H1 (cell line): ENCODE measurements around the gene VWA5B2. TPM values are rescaled to one million over a fixed set of nuclear protein-coding genes. Genes with fewer than 3 reads are reported as not detected.

Experiments
- CBX5 ChIP-seq: fragments of 300-800, 300-1000 bp; sonication (generic); IDR thresholded peaks from 2 replicates; pipeline ENCODE4 v1.7.1; 2016; ENCODE audit warnings: antibody characterized with exemption, low read length, low read depth
- CREB1 ChIP-seq: IDR thresholded peaks from 2 replicates; pipeline ENCODE4 v1.6.1; 2012; ENCODE audit warnings: inconsistent platforms
- HDAC2 ChIP-seq, 2 experiments: fragments of 300-600 bp in 1 of 2; sonication (generic) in 1 of 2; IDR thresholded peaks; 2 replicates each; pipeline ENCODE4 v1.6.1; 2011 to 2012; ENCODE audit warnings: low read depth in 2 of 2, low read length in 2 of 2, mild to moderate bottlenecking in 2 of 2, moderate library complexity in 2 of 2, borderline replicate concordance in 1 of 2, inconsistent platforms in 1 of 2
- SAP30 ChIP-seq: fragments of 300-600 bp; sonication (generic); IDR thresholded peaks from 2 replicates; pipeline ENCODE4 v1.7.1; 2012; ENCODE audit warnings: low read length, moderate library complexity, mild to moderate bottlenecking, inconsistent platforms; ENCODE audit not compliant: insufficient read depth, insufficient replicate concordance
- ZNF274 ChIP-seq: IDR thresholded peaks from 2 replicates; pipeline ENCODE4 v1.7.0; 2012; ENCODE audit warnings: low read length, borderline replicate concordance; ENCODE audit errors: extremely low read depth
- polyA plus RNA-seq, 7 experiments: library from polyadenylated mRNA; depleted of rRNA in 3 of 7; stranded (reverse) in 5 of 7; unstranded in 2 of 7; fragments of >200 nt in 5 of 7; fragments of 200-250 nt in 2 of 7; gene quantifications; 1 replicate in 5 of 7; 2 replicates in 1 of 7; 4 replicates in 1 of 7; pipeline versions ENCODE4 v1.2.1 to v1.2.3, GENCODE V29; 2011 to 2013; ENCODE audit warnings: missing spikeins in 2 of 7, mixed read lengths in 2 of 7
- total RNA-seq: library from RNA; stranded (reverse); fragmentation: NEBNext Ultra II Directional; extraction: Animal tissue kit (Norgen Biotek cat#: 25700); gene quantifications from 2 replicates; pipeline ENCODE4 v1.2.1, GENCODE V29; 2021
- TF ChIP-seq, protein P1 (sequence below): fragments of 300-600 bp; sonication (generic); IDR thresholded peaks from 2 replicates; pipeline ENCODE4 v1.7.1; 2012; ENCODE audit warnings: low read length, moderate library complexity, mild to moderate bottlenecking, inconsistent platforms; ENCODE audit not compliant: insufficient replicate concordance

Gene VWA5B2
- total and polyA plus RNA-seq, 2 of the 8 experiments (the other 6 are each of a cell fraction or from before 2014, with no cell fraction given): 0.53 to 0.56 TPM

DNA sequence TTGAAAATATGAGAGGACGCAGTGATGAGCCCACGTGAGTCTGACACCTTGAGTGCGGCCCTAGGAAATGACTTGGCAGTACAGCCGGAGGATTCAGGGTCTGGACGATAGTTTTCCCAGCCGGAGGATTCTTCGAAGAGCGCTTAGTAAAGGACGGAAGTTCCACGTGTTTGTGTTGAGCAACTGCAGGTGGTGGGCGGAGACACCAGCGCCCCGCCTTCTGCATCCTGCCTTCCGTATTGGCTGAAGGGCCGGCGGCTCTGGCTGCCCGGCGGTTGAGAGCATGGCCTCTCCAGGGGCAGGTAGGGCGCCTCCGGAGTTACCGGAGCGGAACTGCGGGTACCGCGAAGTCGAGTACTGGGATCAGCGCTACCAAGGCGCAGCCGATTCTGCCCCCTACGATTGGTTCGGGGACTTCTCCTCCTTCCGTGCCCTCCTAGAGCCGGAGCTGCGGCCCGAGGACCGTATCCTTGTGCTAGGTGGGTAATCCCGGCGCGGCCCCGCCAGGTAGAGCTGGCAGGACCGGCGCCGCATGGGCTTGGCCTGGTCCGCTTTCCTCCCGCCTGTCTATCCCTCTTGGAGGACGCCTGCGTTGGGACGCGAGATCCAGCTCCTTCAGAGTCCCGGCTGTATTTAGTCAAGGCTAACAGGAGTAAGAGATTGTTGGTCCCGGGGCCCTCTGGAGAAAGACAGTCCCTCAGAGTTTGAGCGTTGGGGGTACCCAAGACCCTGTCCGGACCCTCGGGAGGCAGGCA is 20.2 kb downstream of the VWA5B2 start, which contains the start of gene EEF1AKMT4 (continued):
- TF ChIP-seq, protein P1, sequence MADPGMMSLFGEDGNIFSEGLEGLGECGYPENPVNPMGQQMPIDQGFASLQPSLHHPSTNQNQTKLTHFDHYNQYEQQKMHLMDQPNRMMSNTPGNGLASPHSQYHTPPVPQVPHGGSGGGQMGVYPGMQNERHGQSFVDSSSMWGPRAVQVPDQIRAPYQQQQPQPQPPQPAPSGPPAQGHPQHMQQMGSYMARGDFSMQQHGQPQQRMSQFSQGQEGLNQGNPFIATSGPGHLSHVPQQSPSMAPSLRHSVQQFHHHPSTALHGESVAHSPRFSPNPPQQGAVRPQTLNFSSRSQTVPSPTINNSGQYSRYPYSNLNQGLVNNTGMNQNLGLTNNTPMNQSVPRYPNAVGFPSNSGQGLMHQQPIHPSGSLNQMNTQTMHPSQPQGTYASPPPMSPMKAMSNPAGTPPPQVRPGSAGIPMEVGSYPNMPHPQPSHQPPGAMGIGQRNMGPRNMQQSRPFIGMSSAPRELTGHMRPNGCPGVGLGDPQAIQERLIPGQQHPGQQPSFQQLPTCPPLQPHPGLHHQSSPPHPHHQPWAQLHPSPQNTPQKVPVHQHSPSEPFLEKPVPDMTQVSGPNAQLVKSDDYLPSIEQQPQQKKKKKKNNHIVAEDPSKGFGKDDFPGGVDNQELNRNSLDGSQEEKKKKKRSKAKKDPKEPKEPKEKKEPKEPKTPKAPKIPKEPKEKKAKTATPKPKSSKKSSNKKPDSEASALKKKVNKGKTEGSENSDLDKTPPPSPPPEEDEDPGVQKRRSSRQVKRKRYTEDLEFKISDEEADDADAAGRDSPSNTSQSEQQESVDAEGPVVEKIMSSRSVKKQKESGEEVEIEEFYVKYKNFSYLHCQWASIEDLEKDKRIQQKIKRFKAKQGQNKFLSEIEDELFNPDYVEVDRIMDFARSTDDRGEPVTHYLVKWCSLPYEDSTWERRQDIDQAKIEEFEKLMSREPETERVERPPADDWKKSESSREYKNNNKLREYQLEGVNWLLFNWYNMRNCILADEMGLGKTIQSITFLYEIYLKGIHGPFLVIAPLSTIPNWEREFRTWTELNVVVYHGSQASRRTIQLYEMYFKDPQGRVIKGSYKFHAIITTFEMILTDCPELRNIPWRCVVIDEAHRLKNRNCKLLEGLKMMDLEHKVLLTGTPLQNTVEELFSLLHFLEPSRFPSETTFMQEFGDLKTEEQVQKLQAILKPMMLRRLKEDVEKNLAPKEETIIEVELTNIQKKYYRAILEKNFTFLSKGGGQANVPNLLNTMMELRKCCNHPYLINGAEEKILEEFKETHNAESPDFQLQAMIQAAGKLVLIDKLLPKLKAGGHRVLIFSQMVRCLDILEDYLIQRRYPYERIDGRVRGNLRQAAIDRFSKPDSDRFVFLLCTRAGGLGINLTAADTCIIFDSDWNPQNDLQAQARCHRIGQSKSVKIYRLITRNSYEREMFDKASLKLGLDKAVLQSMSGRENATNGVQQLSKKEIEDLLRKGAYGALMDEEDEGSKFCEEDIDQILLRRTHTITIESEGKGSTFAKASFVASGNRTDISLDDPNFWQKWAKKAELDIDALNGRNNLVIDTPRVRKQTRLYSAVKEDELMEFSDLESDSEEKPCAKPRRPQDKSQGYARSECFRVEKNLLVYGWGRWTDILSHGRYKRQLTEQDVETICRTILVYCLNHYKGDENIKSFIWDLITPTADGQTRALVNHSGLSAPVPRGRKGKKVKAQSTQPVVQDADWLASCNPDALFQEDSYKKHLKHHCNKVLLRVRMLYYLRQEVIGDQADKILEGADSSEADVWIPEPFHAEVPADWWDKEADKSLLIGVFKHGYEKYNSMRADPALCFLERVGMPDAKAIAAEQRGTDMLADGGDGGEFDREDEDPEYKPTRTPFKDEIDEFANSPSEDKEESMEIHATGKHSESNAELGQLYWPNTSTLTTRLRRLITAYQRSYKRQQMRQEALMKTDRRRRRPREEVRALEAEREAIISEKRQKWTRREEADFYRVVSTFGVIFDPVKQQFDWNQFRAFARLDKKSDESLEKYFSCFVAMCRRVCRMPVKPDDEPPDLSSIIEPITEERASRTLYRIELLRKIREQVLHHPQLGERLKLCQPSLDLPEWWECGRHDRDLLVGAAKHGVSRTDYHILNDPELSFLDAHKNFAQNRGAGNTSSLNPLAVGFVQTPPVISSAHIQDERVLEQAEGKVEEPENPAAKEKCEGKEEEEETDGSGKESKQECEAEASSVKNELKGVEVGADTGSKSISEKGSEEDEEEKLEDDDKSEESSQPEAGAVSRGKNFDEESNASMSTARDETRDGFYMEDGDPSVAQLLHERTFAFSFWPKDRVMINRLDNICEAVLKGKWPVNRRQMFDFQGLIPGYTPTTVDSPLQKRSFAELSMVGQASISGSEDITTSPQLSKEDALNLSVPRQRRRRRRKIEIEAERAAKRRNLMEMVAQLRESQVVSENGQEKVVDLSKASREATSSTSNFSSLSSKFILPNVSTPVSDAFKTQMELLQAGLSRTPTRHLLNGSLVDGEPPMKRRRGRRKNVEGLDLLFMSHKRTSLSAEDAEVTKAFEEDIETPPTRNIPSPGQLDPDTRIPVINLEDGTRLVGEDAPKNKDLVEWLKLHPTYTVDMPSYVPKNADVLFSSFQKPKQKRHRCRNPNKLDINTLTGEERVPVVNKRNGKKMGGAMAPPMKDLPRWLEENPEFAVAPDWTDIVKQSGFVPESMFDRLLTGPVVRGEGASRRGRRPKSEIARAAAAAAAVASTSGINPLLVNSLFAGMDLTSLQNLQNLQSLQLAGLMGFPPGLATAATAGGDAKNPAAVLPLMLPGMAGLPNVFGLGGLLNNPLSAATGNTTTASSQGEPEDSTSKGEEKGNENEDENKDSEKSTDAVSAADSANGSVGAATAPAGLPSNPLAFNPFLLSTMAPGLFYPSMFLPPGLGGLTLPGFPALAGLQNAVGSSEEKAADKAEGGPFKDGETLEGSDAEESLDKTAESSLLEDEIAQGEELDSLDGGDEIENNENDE: no peak
- TF ChIP-seq HDAC2 (IDR thresholded peaks at IDR 0.05; ENCODE audit: borderline replicate concordance in 1 of 2, low read depth in 2 of 2, low read length in 2 of 2): 0 out of 4 replicates have a peak, but pooled peaks of 1 of the 2 experiments have one; percentile 66
- TF ChIP-seq ZNF274: no peak
- TF ChIP-seq CBX5: no peak
- peak; percentile 31; the same call in 1 of the 2 replicates for TF ChIP-seq CREB1
- peak; percentile 54 for TF ChIP-seq SAP30
